ENCODE results near the gene PRL. TPM values are rescaled to one million over a fixed set of nuclear protein-coding genes. Genes with fewer than 3 reads are reported as not detected.

The PRL gene
- total RNA-seq, 4 donors from 2014 or later = not detected

DNA sequence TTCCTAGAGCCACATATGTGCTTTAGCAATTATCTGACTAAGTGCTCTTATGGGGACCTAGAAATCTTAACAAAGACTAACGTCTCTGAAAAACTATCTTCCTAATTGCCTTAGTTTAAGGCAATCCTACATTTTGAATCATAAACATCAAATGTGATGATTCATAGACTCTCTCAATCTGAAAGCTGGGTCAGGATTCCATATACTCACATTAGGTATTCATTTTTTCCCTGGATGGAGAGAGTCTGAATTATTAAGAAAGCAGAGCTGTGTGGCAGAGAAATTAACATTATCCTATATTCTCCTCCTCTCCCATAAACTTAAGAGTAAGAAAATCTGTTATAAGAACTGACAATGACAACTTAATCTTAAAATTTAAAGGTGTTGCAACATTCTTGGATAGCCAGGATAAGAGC, 1.6 kb upstream of the PRL start:
- TF ChIP-seq, protein P1, sequence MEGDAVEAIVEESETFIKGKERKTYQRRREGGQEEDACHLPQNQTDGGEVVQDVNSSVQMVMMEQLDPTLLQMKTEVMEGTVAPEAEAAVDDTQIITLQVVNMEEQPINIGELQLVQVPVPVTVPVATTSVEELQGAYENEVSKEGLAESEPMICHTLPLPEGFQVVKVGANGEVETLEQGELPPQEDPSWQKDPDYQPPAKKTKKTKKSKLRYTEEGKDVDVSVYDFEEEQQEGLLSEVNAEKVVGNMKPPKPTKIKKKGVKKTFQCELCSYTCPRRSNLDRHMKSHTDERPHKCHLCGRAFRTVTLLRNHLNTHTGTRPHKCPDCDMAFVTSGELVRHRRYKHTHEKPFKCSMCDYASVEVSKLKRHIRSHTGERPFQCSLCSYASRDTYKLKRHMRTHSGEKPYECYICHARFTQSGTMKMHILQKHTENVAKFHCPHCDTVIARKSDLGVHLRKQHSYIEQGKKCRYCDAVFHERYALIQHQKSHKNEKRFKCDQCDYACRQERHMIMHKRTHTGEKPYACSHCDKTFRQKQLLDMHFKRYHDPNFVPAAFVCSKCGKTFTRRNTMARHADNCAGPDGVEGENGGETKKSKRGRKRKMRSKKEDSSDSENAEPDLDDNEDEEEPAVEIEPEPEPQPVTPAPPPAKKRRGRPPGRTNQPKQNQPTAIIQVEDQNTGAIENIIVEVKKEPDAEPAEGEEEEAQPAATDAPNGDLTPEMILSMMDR (IDR thresholded peaks at IDR 0.05) = no peak
- TF ChIP-seq POLR2A (IDR thresholded peaks at IDR 0.05) = no peak
- no peaks in the 10 kb centered on the region for H3K27me3 ChIP-seq
- WGBS, 2 donors = 84 to 90% methylated on average over 1 of the region's 1 CpG
- intact Hi-C loops (cut with DNase I) = no loop called here
- no peak overlapping the region for H3K4me3 ChIP-seq (replicated peaks in 1 of 3)
- H3K36me3 ChIP-seq = no peaks in the 10 kb centered on the region
- no peaks in the 10 kb centered on the region for H3K9me3 ChIP-seq
- H3K27ac ChIP-seq = no peak overlapping the region
- no peak for DNase-seq
- no peaks in the 10 kb centered on the region for H3K4me1 ChIP-seq

DNA sequence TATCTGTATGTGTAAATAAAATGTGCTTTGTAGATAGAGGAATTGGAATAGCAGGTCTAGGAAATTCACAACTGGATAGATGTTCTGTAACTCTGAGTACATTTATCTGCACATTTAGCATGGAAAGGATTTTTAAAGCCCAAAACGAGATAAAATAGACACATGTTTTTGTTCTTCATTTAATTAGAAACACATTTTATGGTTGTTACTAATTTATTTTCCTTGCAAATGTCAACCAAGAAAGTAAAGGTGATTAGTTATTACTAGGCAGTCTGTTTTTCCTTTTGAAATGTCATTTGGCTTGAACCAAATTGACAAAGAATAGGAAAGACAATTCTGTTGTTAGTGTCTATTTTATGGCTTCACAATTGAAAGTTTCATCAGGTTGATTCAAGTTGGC, 769 bp downstream of the PRL start:
- no peaks in the 10 kb centered on the region for H3K9me3 ChIP-seq
- no peak for DNase-seq
- 69 to 83% methylated on average over 1 of the region's 1 CpG for WGBS, 2 donors
- H3K4me1 ChIP-seq = no peaks in the 10 kb centered on the region
- no peak for TF ChIP-seq POLR2A (IDR thresholded peaks at IDR 0.05)
- TF ChIP-seq, protein P1 (IDR thresholded peaks at IDR 0.05) = no peak
- intact Hi-C loops (cut with DNase I) = no loop called here
- H3K27ac ChIP-seq = no peak overlapping the region
- H3K36me3 ChIP-seq = no peaks in the 10 kb centered on the region
- H3K27me3 ChIP-seq = no peaks in the 10 kb centered on the region
- H3K4me3 ChIP-seq (replicated peaks in 1 of 3) = no peak overlapping the region

GRCh38 chr6:22295145-22295544, 1.7 kb downstream of the PRL start:
- intact Hi-C loops (cut with DNase I) = no loop called here
- H3K27ac ChIP-seq = no peak overlapping the region

DNA sequence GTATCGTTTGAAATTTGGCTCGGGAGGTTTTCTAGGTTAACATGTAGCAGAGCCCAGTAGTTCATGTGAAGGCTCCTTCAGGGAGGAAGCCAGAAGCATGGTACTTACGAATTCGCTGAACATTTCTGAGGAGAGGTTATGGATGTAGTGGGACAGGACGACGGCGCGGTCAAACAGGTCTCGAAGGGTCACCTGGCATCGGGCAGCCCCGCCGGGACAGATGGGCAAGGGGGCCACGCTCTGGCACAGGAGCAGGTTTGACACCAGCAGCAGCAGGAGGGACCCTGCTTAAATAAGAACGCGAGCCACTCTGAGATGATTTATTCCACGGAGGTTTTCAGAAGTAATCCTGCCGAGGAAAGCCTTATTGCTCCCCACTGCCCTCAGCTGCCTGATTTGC, 2.5 kb downstream of the PRL start:
- no peak overlapping the region for H3K4me3 ChIP-seq (replicated peaks in 1 of 3)

More at GRCh38 chr6:22295145-22295544, 1.7 kb downstream of the PRL start:
- Histone ChIP-seq H3K36me3 (no peaks in the 10 kb centered on the region), H3K27me3 (no peaks in the 10 kb centered on the region), H3K4me1 (no peaks in the 10 kb centered on the region), H3K4me3 (replicated peaks in 1 of 3) (no peak overlapping the region), H3K9me3 (no peaks in the 10 kb centered on the region)
- WGBS, 2 donors = 86 to 91% methylated on average over 9 of the region's 9 CpGs
- DNase-seq = no peak
- TF ChIP-seq, protein P1 (IDR thresholded peaks at IDR 0.05) = no peak
- TF ChIP-seq POLR2A (IDR thresholded peaks at IDR 0.05) = no peak

DNA sequence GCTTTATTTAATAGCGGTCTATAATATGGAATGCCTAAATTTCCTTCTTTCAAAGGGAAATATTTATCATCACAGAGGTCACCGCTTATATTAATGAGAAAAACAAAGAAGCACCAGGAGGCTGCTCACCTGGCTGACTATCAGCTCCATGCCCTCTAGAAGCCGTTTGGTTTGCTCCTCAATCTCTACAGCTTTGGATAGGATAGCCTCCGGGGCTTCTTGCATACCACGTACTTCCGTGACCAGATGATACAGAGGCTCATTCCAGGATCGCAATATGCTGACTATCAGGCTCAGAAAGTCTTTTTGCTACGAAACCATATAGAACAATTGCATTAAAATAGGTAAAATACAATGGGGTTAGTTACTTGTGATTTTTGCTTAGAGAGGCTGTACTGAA, 6.8 kb downstream of the PRL start:
- intact Hi-C loops (cut with DNase I) = no loop called here

More for the DNA sequence above, 2.5 kb downstream of the PRL start:
- TF ChIP-seq, protein P1 (IDR thresholded peaks at IDR 0.05) = no peak
- no peak for TF ChIP-seq POLR2A (IDR thresholded peaks at IDR 0.05)
- no peak overlapping the region for H3K27ac ChIP-seq
- H3K36me3 ChIP-seq = no peaks in the 10 kb centered on the region
- WGBS, 2 donors = 87 to 93% methylated on average over 16 to 17 of the region's 17 CpGs
- H3K27me3 ChIP-seq = no peaks in the 10 kb centered on the region
- H3K9me3 ChIP-seq = no peaks in the 10 kb centered on the region
- DNase-seq = no peak
- no peaks in the 10 kb centered on the region for H3K4me1 ChIP-seq
- intact Hi-C loops (cut with DNase I) = no loop called here

More for the DNA sequence above, 6.8 kb downstream of the PRL start:
- no peak overlapping the region for H3K4me3 ChIP-seq (replicated peaks in 1 of 3)
- 93 to 96% methylated on average over 8 of the region's 8 CpGs for WGBS, 2 donors
- H3K27me3 ChIP-seq = no peaks in the 10 kb centered on the region
- DNase-seq = no peak
- H3K4me1 ChIP-seq = no peaks in the 10 kb centered on the region
- H3K36me3 ChIP-seq = no peaks in the 10 kb centered on the region
- no peaks in the 10 kb centered on the region for H3K9me3 ChIP-seq
- no peak for TF ChIP-seq POLR2A (IDR thresholded peaks at IDR 0.05)
- TF ChIP-seq, protein P1 (IDR thresholded peaks at IDR 0.05) = no peak
- no peak overlapping the region for H3K27ac ChIP-seq
